OCI-LY7 (cell line): ENCODE data around the gene OR6C65. TPM values are rescaled to one million over a fixed set of nuclear protein-coding genes. Genes with fewer than 3 reads are reported as not detected.

ENCODE experiments used
- BruUV-seq: library from RNA; stranded (reverse); fragments of 400-500 nt; replicated peaks from 2 replicates; lab custom pipeline; 2021; lab: Mats Ljungman, UMichigan
- CTCF ChIA-PET: fragments of 300-600 bp; sonication (Branson Sonifier 250); formaldehyde crosslinking; loops from one replicate; lab custom pipeline; 2022; ENCODE audit warnings: antibody characterized with exemption; ENCODE audit not compliant: unreplicated experiment; lab: Charles Lee
- POLR2A ChIA-PET: fragments of 300-600 bp; sonication (Branson Sonifier 250); formaldehyde crosslinking; loops from one replicate; lab custom pipeline; 2022; ENCODE audit warnings: antibody characterized with exemption; lab: Charles Lee
- DNase-seq: peaks from one replicate; pipeline ENCODE4 v3.0.0-alpha.2; 2015; ENCODE audit warnings: low spot score
- H2AFZ ChIP-seq: fragments of 200-600 bp; sonication (generic), shearing (Covaris generic); 2 replicates; pipeline ENCODE4 v1.6.1; 2014; ENCODE audit warnings: mild to moderate bottlenecking, antibody characterized with exemption, low read length, moderate library complexity
- H3K27ac ChIP-seq: fragments of 200-600 bp; sonication (generic); 2 replicates; pipeline ENCODE4 v1.5.1; 2014; ENCODE audit warnings: mixed run types, low read depth, mild to moderate bottlenecking, moderate library complexity, low read length, inconsistent platforms; ENCODE audit not compliant: poor library complexity, severe bottlenecking
- H3K36me3 ChIP-seq: fragments of 200-600 bp; sonication (generic); 2 replicates; pipeline ENCODE4 v1.6.1; 2014; ENCODE audit warnings: mild to moderate bottlenecking, antibody characterized with exemption, low read length, moderate library complexity, mixed read lengths; ENCODE audit not compliant: insufficient read depth
- H3K4me1 ChIP-seq: fragments of 200-600 bp; sonication (generic); 2 replicates; pipeline ENCODE4 v1.5.1; 2014; ENCODE audit warnings: mild to moderate bottlenecking, low read length; ENCODE audit not compliant: insufficient read depth, poor library complexity, severe bottlenecking
- H3K4me2 ChIP-seq: fragments of 200-600 bp; sonication (generic); 2 replicates; pipeline ENCODE4 v1.6.1; 2014; ENCODE audit warnings: mild to moderate bottlenecking, low read length
- H3K4me3 ChIP-seq: fragments of 200-600 bp; sonication (generic); 2 replicates; pipeline ENCODE4 v1.5.1; 2014; ENCODE audit warnings: mild to moderate bottlenecking, low read depth, low read length; ENCODE audit not compliant: poor library complexity, severe bottlenecking
- H3K79me2 ChIP-seq: fragments of 200-600 bp; sonication (generic); 2 replicates; pipeline ENCODE4 v1.6.1; 2016; ENCODE audit warnings: low read depth, mild to moderate bottlenecking, low read length, moderate library complexity, mixed read lengths; ENCODE audit not compliant: insufficient read depth
- H3K9me2 ChIP-seq: fragments of 200-600 bp; sonication (generic); 2 replicates; pipeline ENCODE4 v1.6.1; 2016; ENCODE audit warnings: mild to moderate bottlenecking, low read length, mixed read lengths; ENCODE audit not compliant: insufficient read depth
- H3K9me3 ChIP-seq: fragments of 200-600 bp; sonication (generic); 2 replicates; pipeline ENCODE4 v1.6.1; 2014; ENCODE audit warnings: mild to moderate bottlenecking, mixed run types, low read length, mixed read lengths
- H4K20me1 ChIP-seq: fragments of 200-600 bp; sonication (generic); 2 replicates; pipeline ENCODE4 v1.6.1; 2014; ENCODE audit warnings: mild to moderate bottlenecking, antibody characterized with exemption, low read length, moderate library complexity, mixed read lengths; ENCODE audit not compliant: insufficient read depth
- EZH2phosphoT487 ChIP-seq: fragments of 200-600 bp; sonication (generic); IDR thresholded peaks from 2 replicates; pipeline ENCODE4 v1.6.1; 2018; ENCODE audit warnings: low read depth, borderline replicate concordance, mild to moderate bottlenecking, mixed run types, antibody characterized with exemption, low read length, moderate library complexity, mixed read lengths
- intact Hi-C: fragments of 100-400 bp; cut with micrococcal nuclease; formaldehyde crosslinking; loops from one replicate; pipeline ENCODE4 v1.10.0; 2022; ENCODE audit not compliant: unreplicated experiment
- total RNA-seq, 2 experiments: library from RNA; depleted of rRNA in 1 of 2; stranded (reverse); fragments of >200 nt in 1 of 2; shearing (Covaris generic) in 1 of 2; gene quantifications; 2 replicates each; pipeline ENCODE4 v1.2.3, GENCODE V29; 2014 to 2022
- TF ChIP-seq, protein P1 (sequence below): fragments of 200-600 bp; sonication (generic); conservative IDR thresholded peaks from 2 replicates; pipeline ENCODE4 v1.5.1; 2014; ENCODE audit warnings: mild to moderate bottlenecking, antibody characterized with exemption, low read length, moderate library complexity, mixed read lengths

Gene OR6C65
- total RNA-seq, 2 experiments from 2014 or later = not detected

DNA sequence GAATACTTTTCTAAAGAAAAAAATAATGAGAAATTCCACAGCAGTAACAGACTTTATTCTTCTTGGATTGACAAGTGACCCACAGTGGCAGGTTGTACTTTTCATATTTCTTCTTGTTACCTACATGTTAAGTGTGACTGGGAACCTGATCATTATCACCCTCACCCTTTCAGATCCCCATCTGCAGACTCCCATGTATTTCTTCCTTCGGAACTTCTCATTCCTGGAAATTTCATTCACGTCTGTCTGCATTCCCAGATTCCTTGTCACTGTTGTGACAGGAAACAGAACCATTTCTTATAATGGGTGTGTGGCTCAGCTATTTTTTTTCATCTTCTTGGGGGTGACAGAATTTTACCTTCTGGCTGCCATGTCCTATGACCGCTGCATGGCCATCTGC lies 35.2 kb upstream of the OR6C65 start:
- POLR2A ChIA-PET = no interaction called here
- Histone ChIP-seq H3K4me2 (no peak overlapping the region), H4K20me1 (no peaks in the 10 kb centered on the region), H2AFZ (no peak overlapping the region), H3K79me2 (no peaks in the 10 kb centered on the region), H3K4me3 (no peak overlapping the region), H3K9me2 (no peaks in the 10 kb centered on the region), H3K36me3 (no peaks in the 10 kb centered on the region), H3K4me1 (no peaks in the 10 kb centered on the region), H3K27ac (no peak overlapping the region), H3K9me3 (no peaks in the 10 kb centered on the region)
- intact Hi-C loops = no loop called here
- DNase-seq = no peak
- BruUV-seq = no TSS peak
- CTCF ChIA-PET = no interaction called here
- TF ChIP-seq, protein P1, sequence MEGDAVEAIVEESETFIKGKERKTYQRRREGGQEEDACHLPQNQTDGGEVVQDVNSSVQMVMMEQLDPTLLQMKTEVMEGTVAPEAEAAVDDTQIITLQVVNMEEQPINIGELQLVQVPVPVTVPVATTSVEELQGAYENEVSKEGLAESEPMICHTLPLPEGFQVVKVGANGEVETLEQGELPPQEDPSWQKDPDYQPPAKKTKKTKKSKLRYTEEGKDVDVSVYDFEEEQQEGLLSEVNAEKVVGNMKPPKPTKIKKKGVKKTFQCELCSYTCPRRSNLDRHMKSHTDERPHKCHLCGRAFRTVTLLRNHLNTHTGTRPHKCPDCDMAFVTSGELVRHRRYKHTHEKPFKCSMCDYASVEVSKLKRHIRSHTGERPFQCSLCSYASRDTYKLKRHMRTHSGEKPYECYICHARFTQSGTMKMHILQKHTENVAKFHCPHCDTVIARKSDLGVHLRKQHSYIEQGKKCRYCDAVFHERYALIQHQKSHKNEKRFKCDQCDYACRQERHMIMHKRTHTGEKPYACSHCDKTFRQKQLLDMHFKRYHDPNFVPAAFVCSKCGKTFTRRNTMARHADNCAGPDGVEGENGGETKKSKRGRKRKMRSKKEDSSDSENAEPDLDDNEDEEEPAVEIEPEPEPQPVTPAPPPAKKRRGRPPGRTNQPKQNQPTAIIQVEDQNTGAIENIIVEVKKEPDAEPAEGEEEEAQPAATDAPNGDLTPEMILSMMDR = no peak
- TF ChIP-seq EZH2phosphoT487 = no peak

DNA sequence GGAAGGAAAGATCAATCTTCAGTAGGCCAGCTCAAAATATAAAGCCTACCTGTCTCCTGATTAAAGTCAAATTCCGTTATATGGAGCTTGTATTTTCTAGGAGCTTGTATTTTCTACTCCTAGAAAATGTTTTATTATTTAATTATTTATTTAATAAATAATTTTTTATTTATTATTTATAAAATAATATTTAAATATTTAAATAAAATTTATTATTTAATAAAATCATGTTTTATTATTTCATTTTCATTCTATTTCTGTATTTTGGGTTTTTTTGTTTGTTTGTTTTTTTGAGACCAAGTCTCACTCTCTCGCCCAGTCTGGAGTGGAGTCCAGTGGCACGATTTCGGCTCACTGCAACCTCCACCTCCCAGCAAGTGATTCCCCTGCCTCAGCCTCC lies 27.8 kb upstream of the OR6C65 start:
- H3K27ac ChIP-seq = no peak overlapping the region
- no peak for DNase-seq
- TF ChIP-seq EZH2phosphoT487 = no peak
- TF ChIP-seq, protein P1 = no peak
- no peaks in the 10 kb centered on the region for H3K9me2 ChIP-seq
- ChIA-PET POLR2A (interaction anchor here (0.7 kb wide), 1 partner anchor 9 kb away, joined by 3 read pairs; no protein-coding TSS in a partner anchor), CTCF (no interaction called here)
- H3K4me2 ChIP-seq = no peak overlapping the region
- no peaks in the 10 kb centered on the region for H3K36me3 ChIP-seq
- H3K9me3 ChIP-seq = no peaks in the 10 kb centered on the region
- H3K79me2 ChIP-seq = no peaks in the 10 kb centered on the region
- BruUV-seq = no TSS peak
- intact Hi-C loops = no loop called here
- no peaks in the 10 kb centered on the region for H3K4me1 ChIP-seq
- no peaks in the 10 kb centered on the region for H4K20me1 ChIP-seq
- H2AFZ ChIP-seq = no peak overlapping the region
- no peak overlapping the region for H3K4me3 ChIP-seq

DNA sequence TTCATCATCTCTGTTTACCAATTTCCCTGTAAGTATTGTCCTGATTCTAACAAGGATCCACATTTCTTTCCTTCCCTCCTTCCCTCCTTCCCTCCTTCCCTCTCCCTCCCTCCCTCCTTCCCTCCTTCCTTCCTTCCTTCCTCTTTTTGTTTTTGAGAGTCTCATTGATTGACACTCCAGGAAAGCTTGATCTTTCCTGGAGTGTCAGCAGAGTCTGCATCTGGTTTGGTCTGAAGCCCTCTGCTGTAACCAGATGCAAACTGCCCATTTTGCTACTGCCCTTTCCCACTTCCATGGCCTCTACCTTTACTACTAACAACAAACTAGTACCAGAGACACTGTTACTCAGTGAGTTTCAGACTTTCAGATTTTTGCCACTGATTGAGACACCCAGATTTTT lies 14.4 kb upstream of the OR6C65 start:
- H3K9me3 ChIP-seq = no peaks in the 10 kb centered on the region
- no TSS peak for BruUV-seq
- intact Hi-C loops = no loop called here
- no peak overlapping the region for H3K27ac ChIP-seq
- H3K79me2 ChIP-seq = no peaks in the 10 kb centered on the region
- H3K9me2 ChIP-seq = no peaks in the 10 kb centered on the region
- POLR2A ChIA-PET = no interaction called here
- H3K4me1 ChIP-seq = no peaks in the 10 kb centered on the region
- H2AFZ ChIP-seq = no peak overlapping the region
- no peaks in the 10 kb centered on the region for H4K20me1 ChIP-seq
- no peaks in the 10 kb centered on the region for H3K36me3 ChIP-seq
- TF ChIP-seq, protein P1 = no peak
- no peak for TF ChIP-seq EZH2phosphoT487
- H3K4me2 ChIP-seq = no peak overlapping the region
- H3K4me3 ChIP-seq = no peak overlapping the region
- CTCF ChIA-PET = no interaction called here
- no peak for DNase-seq
